ENCODE data around the gene QPCT. TPM values are rescaled to one million over a fixed set of nuclear protein-coding genes. Genes with fewer than 3 reads are reported as not detected.
A peak's percentile ranks its signal among the peaks of the same experiment; 100 is the strongest.

Gene QPCT
- total and polyA plus RNA-seq, 2 donors from 2014 or later, result 10.4 to 16.6 TPM

DNA sequence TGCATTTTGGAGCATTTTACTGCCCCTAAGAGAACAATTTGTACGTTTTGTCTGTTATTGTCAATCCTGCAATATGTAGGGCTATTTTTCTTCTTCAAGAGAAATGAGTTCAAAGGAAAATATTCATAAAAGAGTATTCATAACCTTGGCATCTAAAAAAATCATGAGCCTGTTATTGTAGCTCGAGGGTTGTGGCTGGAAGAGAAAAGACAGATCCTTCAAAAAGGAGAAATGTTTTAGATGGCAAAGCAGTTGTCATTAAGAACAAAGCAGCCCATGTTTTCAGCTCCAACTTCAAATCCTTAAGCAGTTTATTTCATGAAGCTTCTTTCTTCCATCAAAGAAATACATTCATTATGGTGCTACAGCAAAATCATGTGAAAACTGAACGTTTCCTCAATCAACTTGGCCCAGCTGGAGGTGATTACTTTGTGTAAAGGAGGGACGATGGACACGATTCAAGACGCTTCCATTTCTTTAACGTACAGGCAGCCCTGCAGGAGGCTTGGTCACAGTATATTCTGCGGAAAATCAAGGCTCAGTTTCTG is 31.4 kb downstream of the QPCT start:
- DNase-seq (no peak), FAIRE-seq (no peak)
- Histone ChIP-seq H3K27me3 (ENCODE audit: control insufficient read depth, insufficient read depth, low read length) (no peaks in the 10 kb centered on the region), H3K36me3 (ENCODE audit: control insufficient read depth in 2 of 3, insufficient read depth in 3 of 3, low read length in 3 of 3) (no peaks in the 10 kb centered on the region), H3K4me3 (ENCODE audit: low read length in 3 of 3) (no peak overlapping the region), H3K9me3 (ENCODE audit: control insufficient read depth in 2 of 3, insufficient read depth in 1 of 3, low read length in 3 of 3) (no peaks in the 10 kb centered on the region), H3K4me1 (ENCODE audit: control insufficient read depth in 2 of 3, insufficient read depth in 2 of 3, low read depth in 1 of 3, low read length in 3 of 3) (no peaks in the 10 kb centered on the region), H3K9ac (ENCODE audit: low read length in 3 of 3) (no peak overlapping the region), H3K27ac (ENCODE audit: low read depth in 2 of 2, low read length in 2 of 2) (no peak overlapping the region)
- TF ChIP-seq, protein P1, sequence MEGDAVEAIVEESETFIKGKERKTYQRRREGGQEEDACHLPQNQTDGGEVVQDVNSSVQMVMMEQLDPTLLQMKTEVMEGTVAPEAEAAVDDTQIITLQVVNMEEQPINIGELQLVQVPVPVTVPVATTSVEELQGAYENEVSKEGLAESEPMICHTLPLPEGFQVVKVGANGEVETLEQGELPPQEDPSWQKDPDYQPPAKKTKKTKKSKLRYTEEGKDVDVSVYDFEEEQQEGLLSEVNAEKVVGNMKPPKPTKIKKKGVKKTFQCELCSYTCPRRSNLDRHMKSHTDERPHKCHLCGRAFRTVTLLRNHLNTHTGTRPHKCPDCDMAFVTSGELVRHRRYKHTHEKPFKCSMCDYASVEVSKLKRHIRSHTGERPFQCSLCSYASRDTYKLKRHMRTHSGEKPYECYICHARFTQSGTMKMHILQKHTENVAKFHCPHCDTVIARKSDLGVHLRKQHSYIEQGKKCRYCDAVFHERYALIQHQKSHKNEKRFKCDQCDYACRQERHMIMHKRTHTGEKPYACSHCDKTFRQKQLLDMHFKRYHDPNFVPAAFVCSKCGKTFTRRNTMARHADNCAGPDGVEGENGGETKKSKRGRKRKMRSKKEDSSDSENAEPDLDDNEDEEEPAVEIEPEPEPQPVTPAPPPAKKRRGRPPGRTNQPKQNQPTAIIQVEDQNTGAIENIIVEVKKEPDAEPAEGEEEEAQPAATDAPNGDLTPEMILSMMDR (IDR thresholded peaks at IDR 0.05; ENCODE audit: borderline replicate concordance, extremely low read depth, insufficient read depth), result no peak
- intact Hi-C loops (cut with DNase I), result no loop called here

DNA sequence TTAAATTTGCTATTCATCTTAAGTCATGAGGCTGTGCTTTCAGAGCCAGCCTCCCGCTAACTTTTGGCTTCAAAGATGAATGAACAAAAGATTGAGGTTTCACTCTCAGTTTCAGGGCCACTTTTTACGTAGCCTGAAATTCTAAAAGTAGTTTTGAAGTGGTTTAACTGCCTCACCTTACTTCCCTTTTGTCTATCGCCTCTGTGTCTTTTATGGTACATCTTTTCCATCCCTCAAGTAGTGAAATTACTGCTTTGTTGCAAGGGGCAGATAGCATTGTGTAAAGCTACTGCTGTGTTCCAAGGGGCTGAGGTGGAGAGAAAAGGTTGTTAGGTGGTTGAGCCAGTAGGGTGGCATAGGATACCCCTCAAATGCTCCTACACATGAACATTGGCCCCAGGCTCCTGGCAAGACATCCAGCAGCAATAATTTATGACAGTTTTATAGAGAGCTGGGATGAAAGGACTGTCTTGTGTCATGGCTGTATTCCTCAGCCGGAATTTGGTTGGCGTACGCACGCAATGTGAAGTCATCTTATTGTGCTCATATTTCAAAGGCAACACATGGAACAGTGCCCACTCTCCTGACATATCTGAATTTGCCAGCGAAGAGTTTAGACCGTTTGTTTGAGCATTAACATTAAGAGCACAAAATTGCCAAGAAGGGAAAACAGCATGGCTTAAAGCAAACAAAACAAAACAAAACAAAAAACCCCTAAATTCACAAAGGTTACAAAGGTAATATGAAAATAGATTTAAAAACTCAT is 32.2 kb downstream of the QPCT start:
- Histone ChIP-seq H3K27me3 (ENCODE audit: control insufficient read depth, insufficient read depth, low read length) (no peaks in the 10 kb centered on the region), H3K27ac (ENCODE audit: low read depth in 2 of 2, low read length in 2 of 2) (no peak overlapping the region), H3K9ac (ENCODE audit: low read length in 3 of 3) (no peak overlapping the region), H3K9me3 (ENCODE audit: control insufficient read depth in 2 of 3, insufficient read depth in 1 of 3, low read length in 3 of 3) (no peaks in the 10 kb centered on the region), H3K4me1 (ENCODE audit: control insufficient read depth in 2 of 3, insufficient read depth in 2 of 3, low read depth in 1 of 3, low read length in 3 of 3) (no peaks in the 10 kb centered on the region), H3K4me3 (ENCODE audit: low read length in 3 of 3) (no peak overlapping the region), H3K36me3 (ENCODE audit: control insufficient read depth in 2 of 3, insufficient read depth in 3 of 3, low read length in 3 of 3) (no peaks in the 10 kb centered on the region)
- FAIRE-seq (no peak), DNase-seq (peak in 3 of 5 donors; percentile 15 to 42 (median 18))
- TF ChIP-seq, protein P1 (IDR thresholded peaks at IDR 0.05; ENCODE audit: borderline replicate concordance, extremely low read depth, insufficient read depth), result no peak
- intact Hi-C loops (cut with DNase I), result no loop called here

DNA sequence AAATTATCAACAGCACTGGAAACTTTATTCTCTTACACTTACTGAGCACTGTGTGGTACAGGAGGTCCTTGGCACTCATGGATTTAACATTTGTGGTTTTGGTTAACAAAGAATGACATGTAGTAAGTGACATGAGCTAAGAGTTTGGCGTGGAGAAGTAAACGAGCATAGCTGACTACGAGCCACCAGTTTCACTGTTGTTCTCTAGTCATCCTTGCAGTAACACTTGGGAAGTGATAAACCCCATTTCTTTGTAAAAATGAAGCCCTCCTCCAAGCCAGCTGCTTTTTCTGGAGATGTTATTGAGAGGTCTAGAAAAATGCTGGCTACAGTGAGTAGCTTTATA is 32.7 kb downstream of the QPCT start:
- Histone ChIP-seq H3K9me3 (ENCODE audit: control insufficient read depth in 2 of 3, insufficient read depth in 1 of 3, low read length in 3 of 3) (no peaks in the 10 kb centered on the region), H3K4me1 (ENCODE audit: control insufficient read depth in 2 of 3, insufficient read depth in 2 of 3, low read depth in 1 of 3, low read length in 3 of 3) (no peaks in the 10 kb centered on the region), H3K27ac (ENCODE audit: low read depth in 2 of 2, low read length in 2 of 2) (no peak overlapping the region), H3K27me3 (ENCODE audit: control insufficient read depth, insufficient read depth, low read length) (no peaks in the 10 kb centered on the region), H3K36me3 (ENCODE audit: control insufficient read depth in 2 of 3, insufficient read depth in 3 of 3, low read length in 3 of 3) (no peaks in the 10 kb centered on the region), H3K9ac (ENCODE audit: low read length in 3 of 3) (no peak overlapping the region), H3K4me3 (ENCODE audit: low read length in 3 of 3) (no peak overlapping the region)
- TF ChIP-seq, protein P1 (IDR thresholded peaks at IDR 0.05; ENCODE audit: borderline replicate concordance, extremely low read depth, insufficient read depth), result no peak
- DNase-seq (peak in 1 of 5 donors; percentile 15), FAIRE-seq (no peak)
- intact Hi-C loops (cut with DNase I), result no loop called here
